HEK293 (cell line): ENCODE measurements around the gene UGT2A3.

Source experiments
- CTCF ChIA-PET: fragments of 350-600 bp; formaldehyde crosslinking; extraction: SDS; loops from one replicate; lab custom pipeline; 2021; ENCODE audit warnings: antibody characterized with exemption; lab: Yijun Ruan, JAX
- POLR2A ChIA-PET: fragments of 300-600 bp; formaldehyde crosslinking; extraction: SDS; loops from one replicate; lab custom pipeline; 2020; ENCODE audit warnings: antibody characterized with exemption, inconsistent platforms; lab: Yijun Ruan, JAX
- H3K27ac ChIP-seq: fragments of 200-500 bp; sonication (Bioruptor generic); 2 replicates; pipeline ENCODE4 v1.5.1; 2014; ENCODE audit warnings: low read depth, low read length, control low read depth, inconsistent platforms; ENCODE audit errors: extremely low read depth
- H3K36me3 ChIP-seq, 2 experiments: fragments of 200-500 bp in 1 of 2; sonication (Bioruptor generic) in 1 of 2; 1 replicate in 1 of 2; 2 replicates in 1 of 2; pipeline ENCODE4 v1.5.1; 2014 to 2017; ENCODE audit warnings: inconsistent platforms in 2 of 2, low read length in 2 of 2; ENCODE audit not compliant: control insufficient read depth in 2 of 2, insufficient read depth in 1 of 2
- H3K4me1 ChIP-seq: fragments of 200-500 bp; sonication (Bioruptor generic); 2 replicates; pipeline ENCODE4 v1.5.1; 2014; ENCODE audit warnings: mild to moderate bottlenecking, low read length, inconsistent platforms; ENCODE audit not compliant: control insufficient read depth, insufficient read depth
- H3K4me3 ChIP-seq: 2 replicates; pipeline ENCODE4 v1.5.1; 2011; ENCODE audit warnings: low read depth, mild to moderate bottlenecking, control low read depth, low read length, moderate library complexity
- H3K9me3 ChIP-seq: fragments of 200-500 bp; sonication (Bioruptor generic); 2 replicates; pipeline ENCODE4 v1.5.1; 2014; ENCODE audit warnings: low read depth, low read length, inconsistent platforms; ENCODE audit not compliant: control insufficient read depth, insufficient read depth
- ATF2 ChIP-seq: fragments of 450-650 bp; formaldehyde crosslinking; IDR thresholded peaks from 2 replicates; pipeline ENCODE4 v1.5.1; 2016; ENCODE audit warnings: missing biosample characterization, missing genetic modification characterization, low read depth
- ELK4 ChIP-seq: IDR thresholded peaks from 2 replicates; pipeline ENCODE4 v1.6.1; 2011; ENCODE audit warnings: mild to moderate bottlenecking, low read depth, low read length, borderline replicate concordance
- KLF10 ChIP-seq: fragments of 450-650 bp; IDR thresholded peaks from 2 replicates; pipeline ENCODE4 v1.5.1; 2018; ENCODE audit warnings: missing biosample characterization, mild to moderate bottlenecking, missing genetic modification characterization
- PBX3 ChIP-seq: sonication (generic); formaldehyde crosslinking; IDR thresholded peaks from 2 replicates; pipeline ENCODE4 v1.8.1; 2022; ENCODE audit warnings: mild to moderate bottlenecking, moderate library complexity, missing genetic modification reagents
- PRDM6 ChIP-seq: fragments of 450-650 bp; formaldehyde crosslinking; IDR thresholded peaks from 2 replicates; pipeline ENCODE4 v1.5.1; 2017; ENCODE audit warnings: missing biosample characterization, missing genetic modification characterization
- SCRT1 ChIP-seq: fragments of 450-650 bp; formaldehyde crosslinking; IDR thresholded peaks from 2 replicates; pipeline ENCODE4 v1.5.1; 2016; ENCODE audit warnings: missing biosample characterization, missing genetic modification characterization, borderline replicate concordance
- SP3 ChIP-seq: fragments of 450-650 bp; formaldehyde crosslinking; IDR thresholded peaks from 2 replicates; pipeline ENCODE4 v1.5.1; 2016; ENCODE audit warnings: missing biosample characterization, missing genetic modification characterization
- ZBTB7A ChIP-seq: fragments of 450-650 bp; formaldehyde crosslinking; IDR thresholded peaks from 2 replicates; pipeline ENCODE4 v1.5.1; 2016; ENCODE audit warnings: low read depth, missing biosample characterization, missing genetic modification characterization
- ZEB2 ChIP-seq: fragments of 450-650 bp; formaldehyde crosslinking; IDR thresholded peaks from 2 replicates; pipeline ENCODE4 v1.5.1; 2016; ENCODE audit warnings: missing biosample characterization, missing genetic modification characterization
- ZFP3 ChIP-seq: fragments of 450-650 bp; formaldehyde crosslinking; IDR thresholded peaks from 2 replicates; pipeline ENCODE4 v1.5.1; 2016; ENCODE audit warnings: low read depth, missing biosample characterization, missing genetic modification characterization
- ZNF114 ChIP-seq: fragments of 450-650 bp; formaldehyde crosslinking; IDR thresholded peaks from 2 replicates; pipeline ENCODE4 v1.5.0; 2017; ENCODE audit warnings: missing biosample characterization, missing genetic modification characterization
- ZNF146 ChIP-seq: fragments of 450-650 bp; formaldehyde crosslinking; IDR thresholded peaks from 2 replicates; pipeline ENCODE4 v1.5.1; 2016; ENCODE audit warnings: missing biosample characterization, missing genetic modification characterization
- ZNF18 ChIP-seq: fragments of 450-650 bp; formaldehyde crosslinking; IDR thresholded peaks from 2 replicates; pipeline ENCODE4 v1.5.1; 2016; ENCODE audit warnings: missing biosample characterization, missing genetic modification characterization
- ZNF510 ChIP-seq: fragments of 450-650 bp; formaldehyde crosslinking; IDR thresholded peaks from 2 replicates; pipeline ENCODE4 v1.5.1; 2018; ENCODE audit warnings: mild to moderate bottlenecking, missing genetic modification characterization, missing biosample characterization; ENCODE audit not compliant: insufficient replicate concordance
- ZNF549 ChIP-seq: fragments of 450-650 bp; IDR thresholded peaks from 2 replicates; pipeline ENCODE4 v1.5.1; 2018; ENCODE audit warnings: missing biosample characterization, missing genetic modification characterization, mild to moderate bottlenecking, inconsistent platforms, moderate library complexity
- ZNF600 ChIP-seq: fragments of 450-650 bp; formaldehyde crosslinking; IDR thresholded peaks from 2 replicates; pipeline ENCODE4 v1.5.1; 2016; ENCODE audit warnings: missing biosample characterization, missing genetic modification characterization
- ZNF639 ChIP-seq: fragments of 450-650 bp; formaldehyde crosslinking; IDR thresholded peaks from 2 replicates; pipeline ENCODE4 v1.5.1; 2016; ENCODE audit warnings: missing biosample characterization, missing genetic modification characterization
- ZNF707 ChIP-seq: fragments of 450-650 bp; formaldehyde crosslinking; IDR thresholded peaks from 2 replicates; pipeline ENCODE4 v1.5.1; 2016; ENCODE audit warnings: missing biosample characterization, missing genetic modification characterization
- ZNF785 ChIP-seq: fragments of 450-650 bp; formaldehyde crosslinking; IDR thresholded peaks from 2 replicates; pipeline ENCODE4 v1.5.1; 2016; ENCODE audit warnings: missing biosample characterization, missing genetic modification characterization

Gene UGT2A3

GRCh38 chr4:68912807-68913206, 38.8 kb downstream of the UGT2A3 start:
- ChIA-PET POLR2A (no interaction called here), CTCF (no interaction called here)
- H3K9me3 ChIP-seq: no peaks in the 10 kb centered on the region
- H3K27ac ChIP-seq: no peak overlapping the region
- no peak overlapping the region for H3K4me3 ChIP-seq
- H3K36me3 ChIP-seq: no peaks in the 10 kb centered on the region
- H3K4me1 ChIP-seq: no peaks in the 10 kb centered on the region
- TF ChIP-seq ZNF510 (tag by site-specific recombination) (no peak), ZFP3 (tag by site-specific recombination) (no peak), ZNF18 (tag by site-specific recombination) (no peak)
- TF ChIP-seq, all 188 proteins: peak for 0

GRCh38 chr4:68909385-68909784, 42.2 kb downstream of the UGT2A3 start:
- H3K27ac ChIP-seq: no peak overlapping the region
- H3K36me3 ChIP-seq: no peaks in the 10 kb centered on the region
- ChIA-PET POLR2A (no interaction called here), CTCF (no interaction called here)
- TF ChIP-seq SCRT1 (tag by site-specific recombination) (no peak), ZEB2 (tag by site-specific recombination) (no peak), ZNF639 (tag by site-specific recombination) (no peak), ZNF785 (tag by site-specific recombination) (no peak), ZNF549 (tag by site-specific recombination) (no peak), ATF2 (tag by site-specific recombination) (no peak), PRDM6 (no peak), KLF10 (no peak), ELK4 (no peak), SP3 (tag by site-specific recombination) (no peak), ZNF18 (tag by site-specific recombination) (no peak), ZNF114 (tag by site-specific recombination) (no peak), ZBTB7A (tag by site-specific recombination) (no peak), ZNF707 (no peak), ZNF146 (tag by site-specific recombination) (no peak), PBX3 (CRISPR knock-in tag) (no peak), ZNF600 (tag by site-specific recombination) (no peak)
- no peaks in the 10 kb centered on the region for H3K4me1 ChIP-seq
- no peaks in the 10 kb centered on the region for H3K9me3 ChIP-seq
- no peak overlapping the region for H3K4me3 ChIP-seq
